Stimulated activated naive CD4-positive, alpha-beta T cell treated with Interleukin-2 at 50 U/mL for 16 hours (primary cell): ENCODE results near the gene BICDL1.
"Not testable (repeated sequence)": the region's sequence is repeated elsewhere in the genome, so short reads cannot be mapped to it uniquely, and the experiment has no call there.

ENCODE experiments used
- DNase-seq: peaks from one replicate; lab custom pipeline; 2025; lab: John Stamatoyannopoulos, UW

The BICDL1 gene

DNA sequence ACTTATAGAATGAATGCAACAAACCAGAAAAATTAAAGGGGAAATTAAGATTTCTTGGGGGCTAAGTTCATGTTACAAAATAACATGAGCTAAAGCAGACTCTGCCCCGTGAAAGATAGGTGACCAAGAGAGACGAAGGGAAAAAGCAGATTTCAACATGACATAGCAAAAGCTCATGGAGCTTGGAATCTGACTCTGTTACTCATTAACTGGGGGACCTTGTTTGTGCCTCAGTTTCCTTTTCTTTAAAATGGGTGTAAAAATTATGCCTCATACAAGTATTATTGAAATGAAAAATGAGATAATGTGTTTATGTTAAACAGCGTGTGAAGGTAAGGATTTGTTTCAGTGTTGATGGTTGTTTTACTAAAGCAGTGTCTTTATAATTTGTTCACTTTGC, 11.5 kb downstream of the BICDL1 start:
- DNase-seq, result no peak

DNA sequence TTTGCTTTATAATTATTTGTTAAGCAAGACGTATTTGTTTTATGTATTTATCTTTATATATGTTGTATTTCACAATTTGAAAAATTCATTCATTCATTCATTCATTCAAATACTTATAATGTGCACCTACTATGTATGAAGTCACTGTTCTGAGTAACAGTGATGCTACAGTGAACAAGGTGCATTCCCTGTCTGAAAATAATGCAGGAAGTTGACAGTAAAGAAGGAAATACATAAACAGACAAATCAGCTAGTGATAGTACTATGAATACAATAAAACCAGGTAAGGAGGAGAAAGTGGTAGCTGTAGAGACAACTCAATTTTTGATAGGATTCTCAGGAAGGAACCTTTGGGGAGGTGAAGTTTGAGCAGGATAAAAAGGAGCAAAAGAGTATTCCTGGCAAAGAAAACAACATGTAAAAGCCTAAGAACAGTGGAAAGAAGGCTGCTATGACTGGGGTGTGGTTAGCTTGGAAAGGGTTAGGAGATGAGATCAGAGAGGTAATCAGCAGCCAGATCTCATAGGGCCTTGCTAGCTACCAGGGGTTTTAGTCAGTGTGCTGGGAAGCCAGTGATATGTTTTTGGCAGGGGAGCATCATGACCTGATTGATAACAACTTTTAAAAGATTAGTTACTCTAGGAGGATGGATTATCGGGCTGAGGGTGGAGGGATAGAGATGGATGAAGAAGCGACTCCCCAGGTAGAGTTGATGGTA, 17.4 kb downstream of the BICDL1 start:
- DNase-seq, result no peak

DNA sequence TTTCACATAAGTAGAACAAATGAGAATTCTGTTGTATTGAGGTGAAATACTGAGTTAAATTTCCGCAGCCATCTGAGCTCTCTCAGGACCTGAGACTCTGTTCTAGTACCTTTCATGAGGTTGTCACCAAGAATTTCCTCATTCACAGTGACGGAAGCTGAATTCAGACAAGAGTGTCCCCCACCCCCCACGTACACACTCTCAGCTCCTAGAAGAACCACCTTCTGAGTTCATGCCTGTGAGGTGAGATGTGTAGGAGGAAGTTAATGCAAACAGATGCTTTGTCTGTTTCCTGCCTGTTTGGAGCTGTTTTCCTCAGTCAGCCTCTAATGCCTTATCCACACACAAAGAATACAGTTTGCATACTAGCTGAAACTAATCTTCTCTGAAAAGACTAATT, 18.2 kb downstream of the BICDL1 start:
- peak; percentile 70 for DNase-seq

DNA sequence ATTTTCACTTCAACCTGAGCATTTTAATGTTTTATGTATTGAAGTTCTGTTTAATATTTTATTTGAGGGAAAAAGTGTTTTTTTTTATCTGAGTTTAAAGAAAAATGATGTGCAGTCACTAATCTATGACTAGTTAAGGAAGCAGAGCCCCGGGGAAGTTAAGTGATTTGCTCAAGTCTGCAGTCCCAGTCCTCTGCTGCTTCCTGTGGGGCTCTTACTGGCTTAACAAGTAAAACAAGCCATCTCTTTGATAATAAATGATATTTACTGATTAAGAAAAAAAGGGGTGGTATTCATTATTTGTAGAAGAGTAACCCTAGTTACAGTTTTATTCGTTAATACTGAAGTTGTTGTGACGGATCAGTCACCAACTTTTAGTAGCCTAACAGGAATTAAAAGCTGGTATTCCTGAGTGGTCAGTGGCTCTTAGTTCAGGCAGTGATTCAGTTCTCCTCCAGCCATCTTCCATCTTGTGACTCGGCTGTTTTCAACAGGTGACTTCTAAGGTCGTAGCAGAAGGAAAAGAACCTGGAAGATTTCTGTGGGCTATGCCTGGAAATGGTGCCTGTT, 21.7 kb downstream of the BICDL1 start:
- DNase-seq, result no peak

DNA sequence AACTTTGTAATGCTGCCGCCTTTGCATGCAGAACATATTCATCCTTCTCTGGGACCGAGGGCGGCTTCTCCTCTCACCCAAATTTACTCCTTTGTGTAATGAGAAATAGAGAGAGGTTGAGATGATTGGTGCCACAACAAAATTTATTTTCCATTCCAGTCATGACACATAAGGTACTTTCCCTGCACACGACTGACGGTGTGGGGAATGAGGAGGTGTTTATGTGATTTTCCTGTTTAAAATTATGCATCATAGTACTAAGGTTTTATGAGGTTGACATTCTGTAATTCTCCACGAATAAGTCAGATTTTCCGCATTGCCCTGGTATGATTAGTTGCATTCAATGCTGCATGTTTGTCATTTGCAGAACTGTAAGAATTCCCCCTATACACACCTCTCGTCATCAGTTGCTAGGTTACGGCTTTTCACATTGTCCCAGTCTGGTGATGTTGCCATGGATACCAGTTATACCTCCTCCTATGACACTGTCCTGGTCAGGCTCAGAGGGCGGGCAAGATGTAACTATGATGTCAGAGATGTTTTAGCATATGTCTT, 23.1 kb downstream of the BICDL1 start:
- peak; percentile 77 for DNase-seq

DNA sequence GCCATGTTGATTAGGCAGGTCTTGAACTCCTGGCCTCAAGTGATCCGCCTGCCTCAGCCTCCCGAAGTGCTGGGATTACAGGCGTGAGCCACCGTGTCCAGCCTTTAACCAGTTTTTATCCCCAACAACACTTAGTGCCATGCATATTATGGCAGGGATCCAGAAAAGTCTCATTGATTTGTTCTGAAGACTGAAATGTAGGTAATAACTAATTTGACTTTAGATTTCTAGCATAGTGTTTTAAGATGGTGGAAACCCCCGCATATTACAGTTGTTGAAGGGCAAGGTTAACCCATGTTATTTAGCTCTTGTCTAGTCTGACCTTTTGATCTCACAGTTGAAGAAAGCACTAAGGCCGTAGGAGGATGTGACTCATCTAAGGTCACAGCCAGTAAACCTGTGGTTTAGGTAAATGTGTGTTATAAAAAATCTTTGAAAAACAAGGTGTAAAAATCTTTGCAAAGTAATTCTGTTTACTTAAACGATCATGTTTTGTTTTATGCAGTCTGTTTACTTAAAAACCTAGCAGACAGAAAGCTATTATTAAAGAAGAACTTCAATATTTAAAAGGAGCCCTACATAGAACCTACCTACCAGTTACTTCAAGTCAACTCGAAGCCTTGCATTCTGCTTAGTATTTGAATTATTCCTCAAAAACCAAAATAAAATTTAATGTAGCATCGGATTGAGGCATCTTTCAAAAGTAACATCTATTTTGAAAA, 24.8 kb downstream of the BICDL1 start:
- peak; percentile 31 for DNase-seq

DNA sequence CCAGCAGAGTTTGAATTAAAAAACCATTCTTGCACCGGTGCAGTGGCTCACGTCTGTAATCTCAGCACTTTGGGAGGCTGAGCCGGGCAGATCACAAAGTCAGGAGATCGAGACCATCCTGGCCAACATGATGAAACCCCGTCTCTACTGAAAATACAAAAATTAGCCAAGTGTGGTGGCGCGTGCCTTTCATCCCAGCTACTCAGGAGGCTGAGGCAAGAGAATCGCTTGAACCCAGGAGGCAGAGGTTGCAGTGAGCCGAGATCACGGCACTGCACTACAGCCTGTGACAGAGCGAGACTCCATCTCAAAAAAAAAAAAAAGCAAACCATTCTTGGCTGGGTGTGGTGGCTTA, 25.3 kb downstream of the BICDL1 start:
- DNase-seq, result not testable (repeated sequence)

DNA sequence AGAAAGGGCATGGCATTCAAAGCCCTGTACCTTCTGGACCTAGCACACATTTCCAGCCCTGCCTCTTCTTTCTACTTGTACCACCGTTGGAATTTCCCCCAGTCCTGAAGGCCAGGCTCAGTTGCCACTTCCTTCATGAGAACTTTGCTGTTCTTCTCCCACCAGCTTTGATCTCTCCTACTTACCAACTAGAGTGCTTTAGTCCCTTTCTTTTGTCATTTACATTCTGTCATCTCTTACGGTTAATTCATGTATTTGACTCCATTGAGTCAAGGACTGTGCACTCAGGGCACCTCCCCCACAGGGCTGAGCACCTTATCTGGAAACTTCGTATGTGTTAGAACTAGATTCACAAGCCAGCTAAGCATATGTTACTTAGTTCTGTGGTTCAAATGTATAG, 26.3 kb downstream of the BICDL1 start:
- DNase-seq, result peak; percentile 64

DNA sequence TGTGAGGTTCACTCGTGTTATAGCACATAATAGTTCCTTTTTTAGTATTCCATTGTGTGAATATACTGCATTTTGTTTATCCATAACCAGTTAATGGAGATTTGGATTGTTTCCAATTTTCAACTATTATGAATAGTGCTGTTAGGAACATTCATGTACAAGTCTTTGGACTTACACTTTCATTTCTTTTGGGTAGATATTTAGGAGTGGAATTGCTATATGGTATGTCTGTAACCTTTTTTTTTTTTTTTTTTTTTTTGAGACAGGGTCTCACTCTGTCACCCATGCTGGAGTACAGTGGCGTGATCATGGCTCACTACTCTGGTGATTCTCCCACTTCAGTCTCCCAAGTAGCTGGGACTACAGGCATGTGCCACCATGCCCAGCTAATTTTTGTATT, 27.2 kb downstream of the BICDL1 start:
- not testable (repeated sequence) for DNase-seq

DNA sequence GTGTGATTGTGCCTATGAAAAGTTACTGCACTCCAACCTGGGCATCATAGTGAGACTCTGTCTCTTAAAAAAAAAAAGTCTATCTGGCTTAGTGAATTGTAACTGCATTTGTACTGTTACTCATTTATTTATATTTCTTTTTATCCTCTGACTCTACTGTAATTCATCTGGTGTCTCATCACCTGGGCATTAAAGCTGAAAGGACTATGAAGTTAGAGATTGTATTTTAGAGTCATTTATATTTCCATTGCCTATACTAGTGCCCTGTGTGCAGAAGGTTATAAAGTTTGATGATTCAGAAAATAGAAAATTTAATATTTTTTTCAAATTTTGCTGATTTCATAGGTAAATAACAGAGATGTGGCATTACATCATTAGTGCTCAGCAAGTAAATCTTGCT, 30.2 kb downstream of the BICDL1 start:
- no peak for DNase-seq

DNA sequence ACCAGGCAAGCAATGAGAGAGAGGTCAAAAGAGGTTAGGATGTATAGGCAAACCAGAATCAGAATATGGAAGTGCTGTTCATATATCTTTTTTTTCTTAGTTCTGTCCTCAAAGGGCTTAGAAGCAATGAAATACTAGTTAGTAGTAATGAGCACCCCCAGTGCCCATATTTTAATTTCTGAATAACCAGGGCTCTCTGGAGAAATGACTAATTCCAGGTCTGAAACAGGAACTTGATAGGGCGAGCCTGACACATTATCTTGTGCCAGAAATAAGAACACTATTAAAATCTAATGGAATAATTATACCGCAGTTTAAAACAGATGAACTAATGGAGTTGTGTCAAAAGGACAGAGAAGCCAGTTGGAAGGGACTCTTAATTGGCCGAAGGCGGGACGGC, 30.9 kb downstream of the BICDL1 start:
- no peak for DNase-seq

DNA sequence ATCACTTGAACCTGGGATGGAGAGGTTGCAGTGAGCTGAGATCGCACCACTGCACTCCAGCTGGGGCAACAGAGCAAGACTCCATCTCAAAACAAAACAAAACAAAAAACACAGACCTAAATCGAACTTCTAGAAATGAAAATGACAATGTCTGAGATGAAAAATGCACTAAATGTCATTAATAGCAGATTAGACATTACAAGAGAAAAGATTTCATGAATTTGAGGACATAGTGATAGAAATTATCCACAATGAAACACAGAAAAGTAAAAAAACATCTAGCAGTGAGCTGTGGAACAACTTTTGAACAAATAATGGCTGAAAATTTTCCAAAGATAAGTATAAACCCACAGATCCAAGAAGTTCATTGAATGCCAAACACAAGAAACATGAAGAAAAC, 35.2 kb downstream of the BICDL1 start:
- no peak for DNase-seq

DNA sequence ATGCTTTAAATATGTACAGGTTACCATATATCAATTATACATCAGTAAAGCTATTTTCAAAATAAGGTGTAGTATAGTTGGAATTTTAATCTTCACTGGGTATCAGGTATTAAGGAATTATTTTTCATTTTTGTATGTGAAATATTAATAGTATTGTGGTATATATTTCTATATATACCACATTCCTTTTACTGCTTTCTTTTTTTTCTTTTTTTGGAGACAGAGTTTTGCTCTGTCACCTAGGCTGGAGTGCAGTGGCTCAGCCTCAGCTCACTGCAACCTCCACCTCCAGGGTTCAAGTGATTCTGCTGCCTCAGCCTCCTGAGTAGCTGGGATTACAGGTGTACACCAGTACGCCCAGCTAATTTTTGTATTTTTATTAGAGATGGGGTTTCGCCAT, 36.6 kb downstream of the BICDL1 start:
- DNase-seq, result no peak

DNA sequence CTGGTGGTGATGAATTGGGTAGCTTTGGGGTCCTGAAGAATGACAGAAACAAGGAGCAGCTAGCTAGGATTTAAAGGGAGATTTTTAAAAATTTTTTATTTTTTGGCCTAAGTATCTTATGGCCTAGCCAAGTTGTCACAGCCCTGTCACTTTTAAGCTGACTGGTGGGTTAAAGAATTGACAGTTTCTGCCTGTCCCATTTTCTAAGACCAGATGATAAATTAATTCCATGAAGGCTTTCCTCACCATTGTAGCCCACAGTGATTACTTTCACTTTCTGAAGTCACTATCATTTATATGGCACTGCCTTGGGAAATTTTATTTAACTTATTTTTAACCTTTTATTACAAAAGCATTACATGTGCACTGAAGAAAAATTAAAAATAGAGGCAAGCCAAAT, 43.2 kb downstream of the BICDL1 start:
- DNase-seq, result no peak

DNA sequence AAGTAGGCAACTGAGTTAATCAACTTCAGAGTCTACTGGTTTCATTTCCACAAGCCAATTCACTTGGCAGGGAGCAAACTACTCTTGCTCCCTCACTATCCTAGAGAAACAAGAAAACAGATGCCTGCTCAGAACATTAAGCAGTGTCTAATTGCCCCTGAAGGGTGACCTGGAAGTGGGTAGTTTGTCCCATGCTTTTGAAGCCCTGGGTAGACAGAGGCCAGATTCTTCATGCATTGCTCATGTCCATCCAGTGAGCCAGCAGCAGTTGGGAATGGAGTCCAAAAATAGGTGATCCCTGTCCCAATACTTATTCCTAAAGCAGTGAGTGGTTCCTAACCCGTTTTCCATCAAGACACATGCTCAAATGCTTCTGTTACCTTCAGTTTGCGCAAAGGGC, 48.8 kb downstream of the BICDL1 start:
- no peak for DNase-seq

DNA sequence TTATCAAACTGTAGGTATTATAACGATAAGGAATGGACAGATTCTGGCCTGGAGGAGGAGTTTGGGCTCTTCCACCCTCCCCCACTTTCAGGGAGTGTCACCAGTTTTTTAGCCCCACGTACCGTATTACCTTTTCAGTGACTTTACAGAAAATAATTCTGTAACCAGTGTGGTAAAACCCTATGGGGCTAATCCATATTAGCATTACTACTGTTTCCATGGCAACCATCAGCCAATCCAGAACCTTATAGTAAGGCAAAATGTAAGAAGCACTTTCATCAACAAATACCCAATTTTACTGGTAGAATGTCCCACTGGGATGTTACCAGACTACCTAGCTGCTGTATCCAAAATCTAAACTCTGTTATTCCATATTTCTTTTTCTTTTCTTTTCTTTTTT, 50.7 kb downstream of the BICDL1 start:
- no peak for DNase-seq

DNA sequence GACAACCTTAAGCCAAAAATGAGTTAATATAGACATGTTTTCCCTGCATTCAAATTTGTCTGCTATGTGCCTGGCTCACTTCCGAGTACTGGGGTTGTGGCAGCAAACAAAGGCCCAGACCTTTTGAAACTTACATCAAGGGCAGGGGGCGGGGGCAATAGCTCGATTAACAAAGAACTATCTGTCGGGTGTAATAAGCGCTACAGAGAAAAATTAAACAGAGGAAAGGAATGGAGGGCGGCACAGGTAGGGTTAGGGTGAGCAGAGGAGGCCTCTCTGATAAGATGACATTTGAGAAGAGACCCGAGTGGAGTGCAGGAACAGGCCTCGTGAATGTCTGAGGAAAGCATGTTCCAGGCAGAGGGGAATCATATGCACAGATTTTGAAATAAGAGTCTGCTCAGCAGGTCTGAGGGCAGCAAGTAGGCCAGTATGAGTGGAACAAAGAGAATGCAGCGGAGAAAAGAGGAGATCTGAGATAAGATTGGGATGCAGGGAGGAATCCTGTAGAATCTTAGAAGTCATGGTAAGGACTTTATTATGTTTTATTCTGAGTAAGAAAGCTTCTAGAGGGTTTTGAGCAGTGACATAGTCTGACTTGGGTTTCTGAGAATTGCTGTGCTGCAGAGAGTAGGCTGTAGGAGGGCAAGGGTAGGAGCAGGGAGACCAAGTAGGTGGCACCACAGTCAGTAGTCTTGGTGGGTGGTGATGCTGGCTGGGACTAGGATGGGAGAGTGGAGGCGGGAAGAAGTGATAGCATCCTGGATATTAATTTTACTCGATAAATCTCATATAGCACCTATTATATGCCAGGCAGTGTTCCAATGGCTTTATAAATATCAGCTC, 52.6 kb downstream of the BICDL1 start:
- no peak for DNase-seq

DNA sequence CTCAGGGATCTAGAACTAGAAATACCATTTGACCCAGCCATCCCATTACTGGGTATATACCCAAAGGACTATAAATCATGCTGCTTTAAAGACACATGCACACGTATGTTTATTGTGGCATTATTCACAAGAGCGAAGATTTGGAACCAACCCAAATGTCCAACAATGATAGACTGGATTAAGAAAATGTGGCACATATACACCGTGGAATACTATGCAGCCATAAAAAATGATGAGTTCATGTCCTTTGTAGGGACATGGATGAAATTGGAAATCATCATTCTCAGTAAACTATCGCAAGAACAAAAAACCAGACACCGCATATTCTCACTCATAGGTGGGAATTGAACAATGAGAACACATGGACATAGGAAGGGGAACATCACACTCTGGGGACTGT, 56.3 kb downstream of the BICDL1 start:
- DNase-seq, result not testable (repeated sequence)

DNA sequence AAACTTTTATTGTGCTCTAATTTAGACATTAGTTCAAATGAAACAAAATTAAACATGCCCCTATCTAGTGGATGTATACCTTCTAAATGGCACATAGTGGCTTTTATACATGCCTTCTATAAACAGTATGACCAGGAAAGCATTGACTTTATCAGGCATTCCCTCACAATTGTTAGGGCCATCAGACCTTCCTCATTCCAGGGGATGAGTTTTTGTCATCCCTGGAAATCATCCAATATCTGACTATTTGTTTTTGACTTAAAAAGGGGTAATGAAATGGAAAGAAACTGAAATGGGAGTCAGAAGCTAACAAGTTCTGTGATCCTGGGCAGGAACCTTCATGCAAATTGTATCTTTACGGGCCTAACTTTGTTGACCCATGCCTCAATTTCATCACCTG, 58.0 kb downstream of the BICDL1 start:
- no peak for DNase-seq

DNA sequence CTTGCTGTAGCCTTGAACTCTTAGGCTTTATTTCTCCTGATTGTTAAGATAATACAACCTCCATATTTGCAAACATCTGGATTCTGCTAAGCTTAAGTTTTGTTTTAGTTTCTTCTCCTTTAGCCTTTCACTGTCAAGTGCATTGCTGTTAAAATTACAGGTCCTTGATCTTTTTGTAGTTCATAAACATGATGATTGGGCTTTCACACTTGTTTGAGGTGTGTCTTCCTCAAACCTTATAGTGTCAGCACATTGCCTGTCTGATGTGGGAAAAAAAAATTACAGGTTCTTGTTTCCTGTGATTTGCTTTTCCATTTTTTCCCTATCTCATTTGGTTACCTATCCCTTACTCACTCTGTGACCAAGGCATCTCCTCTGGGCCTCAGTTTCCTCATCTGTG, 59.2 kb downstream of the BICDL1 start:
- no peak for DNase-seq

DNA sequence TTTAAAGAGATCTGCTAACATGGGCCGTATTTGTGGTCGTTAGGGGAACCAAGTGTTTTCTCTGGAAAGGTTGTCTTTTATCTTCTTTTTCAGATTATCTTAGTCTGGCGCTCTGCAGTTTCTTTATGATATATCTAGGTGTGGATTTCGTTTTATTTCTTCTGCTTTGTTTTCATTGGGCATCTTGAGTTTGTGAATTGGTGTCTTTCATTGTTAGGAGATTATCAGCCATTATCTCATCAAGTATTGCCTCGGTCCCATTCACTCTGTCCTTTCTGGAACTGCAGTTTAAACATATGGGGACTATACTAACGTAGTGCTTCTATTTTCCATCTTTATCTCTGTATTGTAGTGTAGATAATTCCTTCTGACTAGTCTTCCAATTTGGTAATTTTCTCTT, 60.4 kb downstream of the BICDL1 start:
- no peak for DNase-seq

DNA sequence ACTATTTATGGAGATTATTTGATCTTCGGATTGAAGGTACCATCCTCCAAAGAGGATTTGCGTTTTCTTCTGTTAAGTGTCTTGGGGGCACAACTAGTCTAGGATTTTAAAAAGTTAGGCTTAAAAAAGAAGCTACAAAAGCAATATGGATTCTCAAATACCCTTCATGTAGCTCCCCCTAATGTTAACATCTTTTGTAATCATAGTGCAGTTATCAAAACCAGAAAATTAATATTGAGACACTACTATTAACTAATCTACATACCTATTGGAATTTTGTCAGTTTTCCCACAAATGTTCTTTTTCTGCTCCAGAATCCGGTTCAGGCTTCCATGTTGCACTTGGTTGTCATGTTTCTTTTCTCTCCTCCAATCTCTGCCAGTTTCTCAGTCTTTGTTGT, 62.5 kb downstream of the BICDL1 start:
- DNase-seq, result no peak
